ENCODE data around the gene LMOD2.

Gene LMOD2

GRCh38 chr7:123669485-123669884 lies 13.8 kb downstream of the LMOD2 start:
- DNase-seq (ENCODE audit: low read depth, low spot score), result no peak

GRCh38 chr7:123673137-123673732 lies 17.6 kb downstream of the LMOD2 start:
- no peak for DNase-seq (ENCODE audit: low read depth, low spot score)

GRCh38 chr7:123673752-123674398 lies 18.2 kb downstream of the LMOD2 start:
- DNase-seq (ENCODE audit: low read depth, low spot score), result no peak

GRCh38 chr7:123674399-123675180 lies 18.9 kb downstream of the LMOD2 start:
- DNase-seq (ENCODE audit: low read depth, low spot score), result no peak

- no peak for DNase-seq (ENCODE audit: low read depth, low spot score)
Measured at GRCh38 chr7:123675181-123675473, 19.5 kb downstream of the LMOD2 start.

GRCh38 chr7:123677061-123677715 lies 21.5 kb downstream of the LMOD2 start:
- DNase-seq (ENCODE audit: low read depth, low spot score), result no peak

GRCh38 chr7:123679614-123680013 lies 23.9 kb downstream of the LMOD2 start:
- DNase-seq (ENCODE audit: low read depth, low spot score), result no peak

GRCh38 chr7:123680580-123680979 lies 24.9 kb downstream of the LMOD2 start:
- DNase-seq (ENCODE audit: low read depth, low spot score), result no peak

- no peak for DNase-seq (ENCODE audit: low read depth, low spot score)
Measured at GRCh38 chr7:123681561-123681960, 25.9 kb downstream of the LMOD2 start.

- DNase-seq (ENCODE audit: low read depth, low spot score), result no peak
Measured at GRCh38 chr7:123682690-123683089, 27.0 kb downstream of the LMOD2 start.

- no peak for DNase-seq (ENCODE audit: low read depth, low spot score)
Measured at GRCh38 chr7:123687161-123687560, 31.5 kb downstream of the LMOD2 start.

GRCh38 chr7:123687727-123688126 lies 32.1 kb downstream of the LMOD2 start:
- DNase-seq (ENCODE audit: low read depth, low spot score), result no peak

- DNase-seq (ENCODE audit: low read depth, low spot score), result no peak
Measured at GRCh38 chr7:123689250-123689649, 33.6 kb downstream of the LMOD2 start.

GRCh38 chr7:123690550-123690949 lies 34.9 kb downstream of the LMOD2 start:
- DNase-seq (ENCODE audit: low read depth, low spot score), result no peak

GRCh38 chr7:123692471-123692877 lies 36.8 kb downstream of the LMOD2 start:
- DNase-seq (ENCODE audit: low read depth, low spot score), result no peak

- no peak for DNase-seq (ENCODE audit: low read depth, low spot score)
Measured at GRCh38 chr7:123695944-123696677, 40.4 kb downstream of the LMOD2 start.

GRCh38 chr7:123705211-123705901 lies 49.7 kb downstream of the LMOD2 start:
- no peak for DNase-seq (ENCODE audit: low read depth, low spot score)

GRCh38 chr7:123709525-123709924 lies 53.9 kb downstream of the LMOD2 start:
- no peak for DNase-seq (ENCODE audit: low read depth, low spot score)

GRCh38 chr7:123710683-123711082 lies 55.0 kb downstream of the LMOD2 start:
- DNase-seq (ENCODE audit: low read depth, low spot score), result no peak

- no peak for DNase-seq (ENCODE audit: low read depth, low spot score)
Measured at GRCh38 chr7:123711832-123712293, 56.2 kb downstream of the LMOD2 start.

GRCh38 chr7:123712619-123713018 lies 57.0 kb downstream of the LMOD2 start:
- DNase-seq (ENCODE audit: low read depth, low spot score), result no peak
